HuH-7.5 (cell line): ENCODE results near the gene IL11RA.

Source experiments
- DNase-seq: peaks from one replicate; pipeline ENCODE4 v3.0.0; 2011; ENCODE audit warnings: low spot score

Gene IL11RA

DNA sequence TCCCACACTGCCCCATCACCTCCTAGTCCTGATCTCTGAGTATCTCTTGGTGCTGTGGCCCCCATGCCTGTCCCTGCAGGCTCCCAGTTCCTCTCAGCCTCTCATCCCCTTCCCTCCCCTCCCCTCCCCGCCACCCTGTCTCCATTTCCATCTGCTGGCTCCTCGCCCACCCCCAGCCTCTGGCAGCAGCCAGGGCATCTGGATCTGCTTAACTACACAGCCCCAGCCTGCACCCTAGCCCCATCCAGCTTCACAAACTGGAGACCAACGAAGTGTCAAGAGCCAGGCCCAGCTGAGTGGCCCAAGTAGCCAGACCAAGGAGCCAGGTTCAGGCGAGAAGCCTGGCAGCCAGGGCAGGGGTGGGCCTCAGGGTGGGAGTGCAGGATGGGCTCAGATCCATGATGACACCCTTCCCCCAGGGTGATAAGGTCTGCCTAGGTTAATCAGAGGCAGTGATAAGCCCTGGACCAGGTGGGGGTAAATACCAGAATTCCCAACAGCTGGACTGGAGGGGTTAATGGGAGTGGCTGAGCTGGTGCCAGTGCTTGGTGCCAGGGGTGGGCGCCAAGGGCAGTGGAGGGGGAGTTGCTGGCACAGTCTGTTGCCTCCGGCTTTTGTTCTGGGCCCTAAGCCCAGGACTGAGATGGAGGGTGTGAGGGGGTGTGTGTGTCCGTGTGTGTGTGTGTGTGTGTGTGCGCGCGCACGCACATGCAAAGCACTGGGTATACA, 2.5 kb downstream of the IL11RA start:
- no peak for DNase-seq

DNA sequence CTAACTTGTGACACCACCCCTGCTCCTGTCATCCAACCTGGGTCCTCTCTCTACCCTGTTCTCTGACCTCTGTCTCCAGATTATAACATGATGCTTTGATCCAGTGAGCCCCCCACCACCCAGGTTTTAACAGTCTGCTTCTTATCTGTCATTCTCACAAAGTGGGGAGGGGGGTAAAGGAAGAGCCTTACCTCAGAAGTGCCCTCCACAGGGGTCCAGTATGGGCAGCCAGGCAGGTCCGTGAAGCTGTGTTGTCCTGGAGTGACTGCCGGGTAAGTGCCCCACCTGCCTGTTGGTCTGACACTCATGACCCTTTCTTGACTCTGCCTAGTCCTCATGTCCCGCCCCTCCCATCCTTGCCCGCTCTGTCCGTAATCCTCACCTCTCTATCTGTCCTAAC, 3.4 kb downstream of the IL11RA start:
- DNase-seq: no peak

DNA sequence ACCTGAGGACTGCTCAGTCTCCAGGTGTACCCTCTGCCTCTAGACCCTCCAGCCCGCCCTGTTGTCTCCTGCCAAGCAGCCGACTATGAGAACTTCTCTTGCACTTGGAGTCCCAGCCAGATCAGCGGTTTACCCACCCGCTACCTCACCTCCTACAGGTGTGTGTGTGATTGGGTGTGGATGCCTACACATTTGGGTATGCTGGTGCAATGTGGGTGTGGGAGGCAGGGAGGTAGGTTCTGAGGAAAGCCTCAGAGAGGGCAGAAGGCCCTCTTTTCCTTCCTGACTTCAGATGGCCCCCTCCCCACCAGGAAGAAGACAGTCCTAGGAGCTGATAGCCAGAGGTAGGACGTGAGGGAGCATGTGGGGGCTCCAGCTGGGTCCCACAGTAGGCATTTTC, 5.0 kb downstream of the IL11RA start:
- DNase-seq: no peak

DNA sequence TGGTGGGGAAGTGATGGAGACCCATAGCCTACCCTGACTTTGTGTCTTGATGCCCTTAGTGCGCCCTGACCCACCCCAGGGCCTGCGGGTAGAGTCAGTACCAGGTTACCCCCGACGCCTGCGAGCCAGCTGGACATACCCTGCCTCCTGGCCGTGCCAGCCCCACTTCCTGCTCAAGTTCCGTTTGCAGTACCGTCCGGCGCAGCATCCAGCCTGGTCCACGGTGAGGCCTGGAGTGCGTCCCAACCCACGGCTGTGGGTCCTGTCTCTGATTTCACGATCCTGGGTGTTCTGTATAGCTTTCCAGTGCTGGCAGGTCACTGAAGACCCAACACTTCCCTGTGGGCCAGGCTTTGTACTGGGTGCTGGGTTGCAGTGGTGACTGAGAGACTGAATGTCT, 6.5 kb downstream of the IL11RA start:
- no peak for DNase-seq

DNA sequence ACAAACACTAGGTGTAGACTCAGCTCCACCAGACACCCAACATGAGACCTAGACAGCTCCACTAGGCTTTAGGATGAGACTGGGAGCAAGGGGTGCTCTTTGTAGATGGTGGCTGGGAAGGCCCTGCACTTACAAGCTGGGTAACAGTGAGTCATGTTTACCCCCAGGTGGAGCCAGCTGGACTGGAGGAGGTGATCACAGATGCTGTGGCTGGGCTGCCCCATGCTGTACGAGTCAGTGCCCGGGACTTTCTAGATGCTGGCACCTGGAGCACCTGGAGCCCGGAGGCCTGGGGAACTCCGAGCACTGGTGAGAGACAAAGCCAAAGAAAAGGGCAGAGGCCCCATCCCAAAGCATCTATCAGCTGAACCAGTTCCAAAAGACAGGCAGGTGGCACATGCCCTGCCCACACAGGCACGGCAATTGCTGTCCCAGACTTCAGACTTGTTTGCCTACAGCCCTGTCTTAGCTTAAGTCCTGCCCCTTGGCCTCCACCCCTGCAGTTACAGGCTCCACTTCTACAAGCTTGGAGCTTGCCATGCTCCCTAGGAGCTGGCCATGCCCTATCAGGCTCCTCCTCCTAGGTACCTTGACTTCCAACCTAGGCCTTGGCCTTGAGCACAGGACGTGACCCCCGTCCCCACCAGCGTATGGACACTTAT, 7.7 kb downstream of the IL11RA start:
- no peak for DNase-seq

DNA sequence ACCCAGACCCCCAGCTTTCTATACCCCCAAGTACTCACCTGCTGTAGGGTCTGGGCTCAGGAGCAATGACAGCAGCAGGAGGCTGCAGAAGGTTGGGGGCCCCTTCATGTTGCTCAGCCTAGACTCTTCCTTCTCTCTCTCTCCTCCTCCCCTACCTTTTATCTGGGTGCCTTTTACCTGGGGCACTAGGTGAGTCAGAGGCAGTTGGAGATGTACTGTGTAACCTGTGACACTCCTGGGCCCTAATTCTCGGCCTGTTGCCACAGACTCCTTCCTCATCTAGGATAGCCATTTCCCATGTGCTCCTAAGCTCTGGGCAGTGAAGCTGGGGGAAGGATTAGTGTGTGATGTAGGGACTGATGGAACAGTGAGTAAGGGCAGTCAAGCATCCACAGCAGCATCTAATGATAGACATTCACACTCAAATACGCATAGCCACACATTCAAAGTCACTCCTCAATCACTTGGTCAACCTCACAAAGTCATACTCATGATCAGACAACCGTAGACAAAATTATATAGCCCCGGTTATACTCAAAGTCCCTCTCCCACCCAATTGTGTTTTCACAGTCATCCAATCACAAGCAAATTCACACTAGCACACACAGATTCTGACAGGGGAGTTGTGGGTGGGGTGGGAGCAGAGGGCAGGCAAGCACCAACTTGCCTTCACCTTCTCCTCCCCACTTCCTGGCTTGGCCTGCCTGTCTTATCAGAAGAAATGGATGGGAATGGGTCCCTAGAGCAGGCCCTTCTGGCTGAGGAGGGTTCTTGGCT, 10.7 kb downstream of the IL11RA start, which contains the start of gene CCL27:
TSS of gene CCL27 (minus strand) at position 132 of the 777 bp plus-strand sequence. CDS start at position 108, 24 bp downstream.
- no peak for DNase-seq

DNA sequence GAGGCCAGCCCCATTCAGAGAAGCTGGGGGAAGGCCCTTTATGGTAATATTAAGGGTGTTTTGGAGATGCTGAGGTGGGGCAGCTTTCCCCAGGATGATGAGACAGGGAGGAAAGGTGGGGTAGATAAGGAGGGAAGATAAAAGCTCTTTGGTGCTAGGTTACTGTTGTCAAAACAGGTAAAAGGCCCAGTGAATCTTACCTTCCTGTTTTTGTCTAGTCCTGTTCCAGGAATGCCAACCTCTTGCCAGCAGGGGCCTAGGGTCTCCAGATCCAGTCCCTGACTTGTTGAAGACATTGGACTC, 11.3 kb downstream of the IL11RA start:
- no peak for DNase-seq

DNA sequence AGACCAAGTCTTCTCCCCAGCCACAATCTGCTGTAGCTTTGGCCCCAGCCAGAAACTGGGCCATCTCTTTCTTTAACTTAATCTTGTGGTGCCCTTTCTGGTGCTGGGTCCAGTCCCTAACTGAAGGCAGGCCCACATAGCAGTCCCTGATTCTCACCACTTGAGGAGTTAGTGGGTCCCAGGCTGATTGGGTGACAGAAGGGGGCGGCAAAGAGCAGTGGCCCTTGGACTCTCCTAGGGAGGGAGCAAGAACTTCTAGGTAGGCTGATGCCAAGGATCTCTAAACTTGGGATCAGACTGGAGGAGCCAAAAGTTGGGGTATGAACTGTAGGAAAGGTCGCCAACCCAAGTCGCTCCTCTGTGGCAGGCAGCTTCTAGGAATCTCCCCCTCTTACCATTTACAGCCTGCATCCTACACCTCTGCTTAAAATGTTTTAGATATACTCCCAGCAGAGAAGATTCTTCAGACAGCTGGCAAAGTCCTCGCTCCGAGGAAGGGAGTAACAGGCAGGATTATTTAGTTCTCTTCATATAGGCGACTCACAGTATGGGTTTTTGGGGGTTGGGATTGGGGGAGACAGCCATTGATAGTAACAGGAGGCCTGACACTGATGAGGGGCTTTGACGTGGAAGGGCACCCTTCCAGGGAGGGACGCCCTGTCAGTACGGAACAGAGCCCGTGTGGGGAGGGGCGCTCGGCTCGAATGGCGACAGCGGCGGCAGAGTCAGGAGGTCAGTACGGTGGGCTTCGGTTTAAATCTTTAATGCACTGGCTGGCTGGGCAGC, 12.5 kb downstream of the IL11RA start:
- DNase-seq: peak; percentile 62

DNA sequence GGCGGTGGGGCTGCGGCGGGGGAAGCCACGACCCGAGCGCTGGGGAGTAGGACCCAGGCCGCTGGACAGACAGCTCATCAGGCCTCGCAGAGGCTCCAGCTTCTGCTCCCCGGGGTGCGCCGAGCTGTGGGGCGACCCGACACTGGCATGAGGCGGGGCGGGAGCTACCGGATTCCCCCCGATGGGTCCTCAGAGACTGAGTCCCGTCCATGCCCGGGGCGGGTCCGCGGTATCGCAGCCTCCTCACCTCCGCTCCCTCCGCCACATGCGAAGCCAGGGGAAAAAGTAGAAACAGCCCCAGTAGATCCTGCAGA, 13.0 kb downstream of the IL11RA start:
- no peak for DNase-seq

DNA sequence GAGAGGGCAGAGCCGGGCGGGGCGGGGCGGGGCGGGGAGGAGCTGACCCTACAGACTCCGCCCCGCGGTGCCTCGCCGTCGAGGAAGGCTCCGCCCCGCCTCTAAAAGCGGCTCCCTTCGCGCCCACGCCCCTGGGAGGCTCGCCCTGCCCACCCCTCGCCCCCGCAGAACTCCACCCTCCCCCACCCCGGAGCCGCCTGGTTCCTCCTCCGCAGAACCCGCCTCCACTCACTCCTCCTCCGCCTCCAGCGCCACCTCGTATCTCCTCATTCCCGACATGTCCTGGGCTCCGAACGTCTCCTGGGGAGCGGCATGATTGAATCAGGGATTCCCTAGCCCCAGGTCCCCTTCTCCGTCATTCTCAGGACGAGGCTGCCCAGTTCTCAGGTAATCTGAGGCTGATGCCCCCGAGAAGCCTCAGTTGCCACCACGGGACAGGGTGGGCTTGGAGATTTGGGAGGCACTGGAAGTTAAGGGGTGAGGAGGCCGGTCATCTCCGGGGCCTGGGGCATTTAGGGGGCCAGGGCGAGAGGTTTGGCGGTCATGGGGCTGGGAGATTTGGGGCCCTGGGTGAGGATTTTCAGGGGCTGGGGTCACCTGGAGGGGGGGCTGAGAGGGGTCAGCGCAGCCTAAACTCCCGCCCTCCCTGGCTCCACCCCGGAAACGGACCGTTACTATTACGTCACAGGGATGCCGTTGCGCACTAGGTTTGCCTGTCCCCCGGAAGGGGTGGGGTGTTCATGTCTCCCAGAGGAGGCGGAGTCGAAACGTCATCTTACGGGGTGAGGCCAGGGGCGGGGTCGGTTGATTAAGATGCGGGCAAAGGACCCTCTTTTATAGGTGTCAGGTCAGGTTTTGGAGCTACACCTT, 13.6 kb downstream of the IL11RA start:
- peak; percentile 75 for DNase-seq

DNA sequence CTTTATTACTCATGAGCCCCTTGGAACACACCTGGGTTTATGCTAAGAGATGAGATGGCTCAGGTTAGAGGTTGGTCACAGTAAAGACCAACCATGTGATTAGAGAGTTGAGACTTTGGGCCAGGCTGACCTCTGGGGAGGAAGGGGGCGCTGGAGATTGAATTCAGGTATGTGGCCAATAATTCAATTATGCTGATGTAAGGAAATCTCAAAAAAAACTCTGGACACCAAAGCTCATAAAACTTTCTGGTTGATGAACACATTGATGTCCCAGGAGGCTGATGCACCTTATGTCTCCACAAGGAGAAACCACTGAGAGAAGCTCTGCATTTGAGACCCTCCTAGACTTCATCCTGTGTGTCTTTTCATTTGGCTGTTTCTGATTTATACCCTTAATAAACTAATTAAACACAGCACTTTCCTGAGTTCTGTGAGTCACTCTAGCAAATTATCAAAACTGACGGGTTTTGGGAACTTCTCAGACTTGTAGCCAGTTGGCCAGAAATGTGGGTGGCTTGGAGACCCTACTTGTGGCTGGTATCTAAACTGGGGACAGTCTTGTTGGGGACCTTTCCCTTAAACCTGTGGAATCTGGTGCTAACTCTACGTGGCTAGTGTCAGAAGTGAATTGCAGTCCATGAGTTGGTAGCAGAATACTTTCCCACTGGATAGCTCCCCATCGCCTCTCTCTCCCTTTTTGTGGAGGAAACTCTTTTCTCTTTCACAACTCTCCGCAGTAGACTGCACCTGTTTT, 18.0 kb downstream of the IL11RA start:
- DNase-seq: no peak

DNA sequence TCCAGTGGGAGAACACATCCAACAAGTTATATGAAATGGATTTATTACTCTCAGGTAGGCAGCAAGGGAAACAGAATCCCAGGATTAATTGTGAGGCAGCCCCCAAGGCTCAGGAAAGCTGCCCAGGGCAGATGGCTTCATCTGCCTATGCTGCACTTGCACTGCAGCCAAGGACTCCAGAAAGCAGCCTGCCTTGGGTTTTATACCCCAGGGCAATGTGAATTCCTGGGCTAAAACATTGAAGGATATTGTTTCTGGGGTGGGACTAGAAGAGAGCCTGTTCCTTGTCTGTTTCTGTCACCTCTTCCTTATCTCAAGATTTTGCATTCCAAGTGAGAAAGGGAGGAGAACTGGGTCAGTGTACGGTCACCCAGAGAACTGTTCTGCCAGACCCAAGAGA, 19.3 kb downstream of the IL11RA start:
- DNase-seq: no peak

DNA sequence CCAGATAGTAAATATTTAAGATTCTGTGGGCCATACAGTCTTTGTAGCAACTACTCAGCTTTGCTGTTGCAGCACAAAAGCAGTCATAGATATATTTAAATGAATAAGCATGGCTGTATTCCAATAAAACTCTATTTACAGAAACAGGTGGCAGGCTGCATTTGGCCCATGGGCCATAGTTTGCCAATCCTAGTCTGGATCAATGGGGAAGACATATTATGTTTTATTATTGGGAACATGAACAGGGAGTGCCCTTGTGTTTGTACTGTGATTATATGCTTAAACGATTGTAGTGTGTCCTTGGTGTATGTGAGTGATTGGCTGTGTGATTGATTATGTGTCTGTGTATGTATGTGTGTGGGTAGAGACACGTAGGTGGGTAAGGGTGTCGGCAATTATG, 22.5 kb downstream of the IL11RA start:
- no peak for DNase-seq

DNA sequence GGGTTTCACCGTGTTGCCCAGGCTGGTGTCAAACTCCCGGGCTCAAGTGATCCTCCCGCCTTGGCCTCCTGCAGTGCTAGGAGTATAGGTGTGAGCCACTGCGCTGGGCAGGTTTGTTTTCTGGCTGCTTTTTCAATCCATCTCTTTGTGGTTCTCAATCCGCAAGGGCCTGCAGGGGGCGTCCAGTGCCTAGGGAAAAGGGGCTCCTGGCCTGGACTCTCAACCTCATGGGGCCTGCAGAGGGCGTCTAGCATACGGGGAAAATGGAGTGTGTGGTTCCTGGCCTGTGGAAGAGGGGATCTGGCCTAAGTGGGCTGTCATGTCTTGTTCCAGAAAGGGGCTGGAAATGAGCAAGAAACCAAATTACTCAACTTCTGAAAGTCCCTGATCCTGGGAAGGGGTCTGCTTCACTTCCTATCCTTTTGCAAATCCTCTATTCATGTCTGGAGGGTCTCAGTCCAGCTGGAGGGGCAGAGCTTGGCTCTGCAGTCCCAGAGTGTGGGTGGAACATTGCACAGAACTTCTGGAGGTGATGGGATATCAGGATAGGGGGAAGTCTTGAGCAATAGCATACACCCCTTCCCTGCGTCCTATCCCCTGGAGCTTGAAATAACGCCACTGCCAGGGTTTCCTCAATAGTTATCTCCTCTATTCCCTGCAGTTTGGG, 23.2 kb downstream of the IL11RA start:
- peak; percentile 61 for DNase-seq

DNA sequence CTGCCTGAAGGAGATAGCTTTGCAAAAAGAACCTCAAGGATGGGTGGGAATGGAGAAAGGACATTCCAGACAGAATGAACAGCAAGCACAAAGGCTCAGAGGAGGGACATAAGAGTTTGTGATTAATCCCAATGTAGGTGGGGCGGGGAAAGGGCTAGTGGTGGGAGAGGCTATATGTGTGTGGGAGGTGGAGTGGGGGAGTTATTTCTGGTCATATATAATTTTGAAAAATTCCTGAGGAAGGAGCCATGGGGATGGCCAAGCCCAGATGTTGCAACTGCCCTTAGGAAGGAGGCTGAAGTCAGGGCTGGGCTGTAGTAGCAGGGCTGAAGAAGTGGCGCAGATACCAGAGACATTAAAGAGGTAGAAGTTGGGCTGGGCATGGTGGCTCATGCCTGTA, 23.9 kb downstream of the IL11RA start:
- DNase-seq: no peak

DNA sequence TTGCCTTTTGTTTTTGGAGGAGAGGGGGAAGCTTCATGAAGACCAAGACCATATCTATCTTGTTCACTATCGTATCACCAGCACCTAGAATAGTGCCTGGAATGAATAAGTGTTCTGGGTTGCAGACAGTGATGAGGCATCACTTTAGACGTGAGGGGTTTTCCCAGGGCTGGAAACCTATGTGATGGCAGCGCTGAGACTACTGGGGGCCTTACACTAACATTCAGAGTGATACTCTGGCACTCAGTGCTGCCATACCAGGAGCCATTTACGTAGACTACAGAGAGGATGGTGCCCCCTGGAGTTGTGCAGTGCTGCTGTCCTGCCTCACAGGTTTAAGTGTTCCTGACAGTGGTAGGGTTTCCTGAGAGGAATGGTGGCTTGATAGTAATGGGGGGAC, 32.2 kb downstream of the IL11RA start:
- DNase-seq: no peak

DNA sequence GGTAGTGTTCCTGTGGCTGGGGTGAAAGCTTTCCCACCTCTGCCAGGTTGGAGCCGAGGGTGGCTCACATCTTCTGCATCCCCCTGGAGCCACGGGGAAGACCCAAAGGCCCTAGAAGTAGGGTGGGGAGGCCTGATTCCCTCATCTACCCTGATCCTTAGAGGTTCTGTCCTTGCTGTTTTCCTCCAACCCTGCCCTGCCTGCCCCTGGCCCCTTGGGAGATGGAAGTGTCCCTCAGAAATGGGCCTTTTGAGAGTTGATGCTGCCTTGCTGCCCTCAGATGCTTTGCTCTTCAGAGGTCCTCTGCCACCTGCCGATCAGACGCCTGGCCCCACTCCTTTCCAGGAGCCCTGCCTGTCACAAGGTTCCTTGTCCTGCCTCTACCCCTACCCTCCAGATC, 32.8 kb downstream of the IL11RA start:
- no peak for DNase-seq

DNA sequence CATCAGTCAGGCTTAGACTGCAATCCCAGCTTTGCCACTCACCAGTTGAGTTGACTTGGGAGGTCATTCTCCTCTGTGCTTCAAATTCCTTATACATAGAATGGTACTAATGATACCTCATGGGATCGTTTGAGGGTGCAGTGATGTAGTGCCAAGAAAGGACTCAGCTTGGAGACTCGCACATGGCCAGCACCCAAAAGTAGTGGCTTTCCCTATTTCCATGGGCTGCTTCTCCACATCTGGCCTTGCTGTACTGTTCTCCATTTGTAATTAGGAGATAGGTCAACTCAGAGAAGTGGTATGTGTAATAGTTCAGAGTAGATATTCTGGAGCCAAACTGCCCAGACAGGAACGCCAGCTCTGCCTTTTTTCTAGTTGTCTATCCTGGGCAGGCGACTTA, 33.6 kb downstream of the IL11RA start:
- DNase-seq: no peak

DNA sequence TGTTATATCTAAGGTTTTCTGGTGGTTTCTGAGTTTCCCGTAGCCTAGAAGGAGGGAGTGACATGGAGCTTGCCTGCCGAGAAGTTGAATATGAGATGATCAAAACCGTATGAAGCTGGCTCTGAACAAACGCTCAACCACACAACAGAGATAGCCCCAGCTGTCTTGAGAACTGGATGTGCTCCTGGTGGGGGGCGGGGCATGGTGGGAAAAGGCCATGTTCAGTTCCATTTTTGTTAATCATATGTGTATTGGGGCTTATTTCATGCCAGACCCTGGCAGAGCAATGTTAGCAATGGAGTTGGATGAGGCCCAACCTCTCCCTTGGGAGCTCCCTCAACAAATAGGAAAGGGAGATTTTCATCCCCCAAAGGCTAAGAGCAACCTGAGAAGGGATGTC, 34.2 kb downstream of the IL11RA start:
- DNase-seq: no peak

DNA sequence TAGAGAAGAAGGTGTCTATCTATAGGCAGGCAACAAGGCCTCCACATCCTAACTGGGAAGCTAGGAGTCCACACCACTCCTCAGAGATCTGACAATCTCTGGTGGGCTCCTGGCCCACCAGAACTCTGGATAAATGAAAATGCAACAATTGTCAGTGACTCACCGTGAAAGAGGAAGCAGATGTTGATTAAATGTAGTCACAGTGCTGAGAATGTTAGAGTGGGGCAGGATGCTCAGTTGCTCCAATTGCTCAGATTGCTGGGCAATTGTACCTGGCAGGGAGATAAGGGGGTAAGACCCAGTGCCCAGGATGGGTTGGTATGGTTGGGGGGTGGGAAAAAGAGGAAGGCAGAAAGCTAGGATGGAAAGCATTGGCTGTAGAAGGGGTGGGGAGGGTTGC, 34.7 kb downstream of the IL11RA start:
- DNase-seq: no peak
